Hypothalamus (tissue), 51 donors: ENCODE results near the gene BLM.
A peak's percentile ranks its signal among the peaks of the same experiment; 100 is the strongest.

ENCODE experiments used
- DNase-seq, 51 donors: peaks; one replicate each; lab custom pipeline; 2025; lab: John Stamatoyannopoulos, UW

Gene BLM

DNA sequence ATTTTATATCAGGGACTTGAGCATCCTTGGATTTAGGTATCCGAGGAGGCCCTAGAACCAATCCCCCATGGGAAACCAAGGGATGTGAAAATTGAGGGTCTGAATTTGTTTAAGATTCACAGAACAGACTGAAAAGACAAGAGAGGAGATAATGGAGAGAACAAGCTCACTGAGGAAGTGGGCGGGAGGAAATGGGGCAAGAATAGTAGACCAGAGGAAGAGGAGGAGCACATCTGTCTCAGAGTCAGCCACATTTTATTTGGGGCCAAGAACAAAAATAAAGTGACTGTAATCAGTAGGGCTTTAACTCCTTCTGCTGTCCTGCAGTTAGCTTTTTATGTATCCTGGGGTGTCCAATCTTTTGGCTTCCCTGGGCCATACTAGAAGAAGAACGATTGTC lies 63.8 kb downstream of the BLM start:
- DNase-seq: no peak

DNA sequence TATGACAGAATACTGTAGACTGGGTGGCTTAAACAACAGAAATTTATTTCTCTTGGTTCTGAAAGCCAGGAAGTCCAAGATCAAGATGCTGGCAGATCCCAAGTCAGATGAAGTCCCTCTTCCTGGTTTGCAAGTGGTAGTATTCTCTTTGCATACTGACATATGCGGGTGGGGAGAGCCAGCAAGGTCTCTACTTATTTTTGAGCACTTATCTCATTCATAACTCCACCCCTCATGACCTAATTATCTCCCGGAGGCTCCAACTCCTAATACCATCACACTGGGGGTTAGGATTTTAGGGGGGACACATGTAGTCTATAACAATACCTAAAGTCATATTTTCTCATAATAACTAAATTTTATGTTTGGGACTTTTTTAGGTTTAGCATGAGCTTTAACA lies 65.3 kb downstream of the BLM start:
- no peak for DNase-seq

DNA sequence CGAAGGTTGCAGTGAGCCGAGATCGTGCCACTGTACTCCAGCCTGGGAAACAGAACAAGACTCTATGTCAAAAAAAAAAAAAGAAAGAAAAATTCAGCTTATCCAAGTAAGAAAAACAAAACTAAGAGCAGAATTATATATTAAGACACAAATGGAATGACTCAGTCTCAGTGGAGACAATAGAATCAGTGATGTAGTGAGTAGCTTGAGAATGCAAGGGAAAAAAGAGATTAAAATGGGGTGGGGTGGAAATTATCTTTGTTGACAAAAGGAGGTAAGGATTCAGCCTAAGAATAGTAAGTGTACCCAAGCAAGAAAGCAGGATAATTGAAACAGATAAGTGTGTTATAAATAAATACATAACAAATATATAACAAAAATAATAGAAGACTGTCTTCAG lies 70.7 kb downstream of the BLM start:
- no peak for DNase-seq

DNA sequence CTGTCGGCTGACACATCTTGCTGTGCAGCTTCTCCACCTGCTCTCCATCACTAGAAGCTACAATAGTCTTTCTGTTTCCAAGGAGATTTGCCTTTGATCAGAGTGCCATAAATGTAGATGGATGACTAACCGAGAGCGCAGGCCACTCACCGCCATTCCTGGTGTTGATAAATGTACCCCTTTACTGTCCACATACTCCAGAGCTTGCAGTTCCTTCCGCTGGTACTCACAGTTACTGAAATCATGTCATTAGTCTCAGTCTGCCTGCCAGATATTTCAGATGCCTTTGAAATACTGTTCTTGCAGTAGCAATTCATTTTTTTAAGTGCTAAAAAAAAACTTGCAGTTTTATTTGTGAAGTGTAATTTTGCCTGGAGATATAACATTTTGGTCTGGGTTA lies 72.3 kb downstream of the BLM start:
- peak in 3 of 51 donors; percentile 2 to 19 (median 13) for DNase-seq

DNA sequence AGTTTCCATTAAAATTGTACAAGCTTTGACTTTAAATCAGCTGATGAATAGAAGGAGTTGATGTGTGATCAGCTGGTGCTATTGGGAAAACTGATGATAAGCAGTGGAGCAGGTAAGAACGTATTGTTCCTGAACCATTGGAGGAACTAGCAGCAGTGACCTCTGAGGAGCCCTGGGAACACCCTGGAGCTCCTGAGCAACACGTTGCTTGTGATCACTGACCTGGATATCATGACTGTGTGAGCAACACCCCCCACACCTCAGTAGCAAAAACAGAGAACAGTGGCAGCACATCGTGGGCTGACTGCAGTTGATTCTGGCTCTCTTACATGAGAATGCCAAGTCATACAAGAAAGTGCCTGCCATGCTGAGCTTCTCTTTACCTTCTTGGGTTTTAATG lies 72.9 kb downstream of the BLM start:
- DNase-seq: peak in 1 of 51 donors; percentile 13

DNA sequence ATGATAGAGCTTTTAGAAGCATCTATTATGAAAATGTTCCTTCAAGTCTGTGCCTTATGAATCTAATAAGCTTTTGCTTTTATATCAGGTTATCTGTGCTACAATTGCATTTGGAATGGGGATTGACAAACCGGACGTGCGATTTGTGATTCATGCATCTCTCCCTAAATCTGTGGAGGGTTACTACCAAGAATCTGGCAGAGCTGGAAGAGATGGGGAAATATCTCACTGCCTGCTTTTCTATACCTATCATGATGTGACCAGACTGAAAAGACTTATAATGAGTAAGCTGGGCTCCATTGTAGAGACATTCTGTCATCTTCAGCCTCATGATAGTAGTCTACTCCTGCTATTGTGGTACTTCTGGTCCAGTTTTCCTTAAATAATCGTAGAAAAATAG lies 73.4 kb downstream of the BLM start:
- no peak for DNase-seq

DNA sequence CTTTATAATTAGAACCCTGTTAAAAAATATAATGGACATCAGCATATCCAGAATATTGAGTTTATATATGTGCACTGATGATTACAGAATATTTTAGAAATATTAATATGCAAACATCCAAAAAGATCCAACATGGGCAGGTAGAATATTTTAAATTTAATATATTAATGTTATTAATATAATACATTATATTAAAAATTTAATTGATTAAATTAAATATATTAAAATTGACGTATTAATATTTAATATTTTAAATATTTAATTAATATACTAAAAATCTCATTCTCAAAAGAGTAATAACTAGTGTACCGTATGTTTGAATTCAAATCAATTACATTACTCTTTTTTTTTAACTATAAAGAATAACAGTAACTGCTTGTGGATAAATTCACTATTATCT lies 77.4 kb downstream of the BLM start:
- no peak for DNase-seq

DNA sequence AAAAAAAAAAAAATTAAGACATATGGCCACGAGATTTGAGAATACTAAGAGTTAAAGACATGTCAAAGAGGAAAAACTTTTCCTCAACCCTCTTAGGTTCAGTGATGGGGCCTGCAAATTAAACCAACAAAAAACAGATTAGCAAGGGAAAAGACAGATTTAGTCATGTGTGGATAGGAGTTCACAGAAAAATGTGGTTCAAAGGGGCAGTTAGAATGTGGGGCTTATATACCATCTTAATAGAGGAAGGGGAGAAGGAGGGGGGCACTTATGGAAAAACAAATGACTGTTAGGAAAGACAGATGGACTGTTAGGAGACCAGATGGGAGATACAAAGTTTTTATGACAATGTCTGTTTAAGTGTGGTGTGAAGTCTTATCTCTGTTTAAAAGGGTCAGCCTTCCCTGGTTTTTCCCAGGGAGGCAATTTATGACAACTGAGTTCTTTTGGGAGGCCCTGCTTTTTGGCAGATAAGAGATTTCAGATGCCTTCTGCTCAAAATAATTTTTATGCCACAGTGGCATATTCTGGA lies 82.6 kb downstream of the BLM start:
- no peak for DNase-seq

DNA sequence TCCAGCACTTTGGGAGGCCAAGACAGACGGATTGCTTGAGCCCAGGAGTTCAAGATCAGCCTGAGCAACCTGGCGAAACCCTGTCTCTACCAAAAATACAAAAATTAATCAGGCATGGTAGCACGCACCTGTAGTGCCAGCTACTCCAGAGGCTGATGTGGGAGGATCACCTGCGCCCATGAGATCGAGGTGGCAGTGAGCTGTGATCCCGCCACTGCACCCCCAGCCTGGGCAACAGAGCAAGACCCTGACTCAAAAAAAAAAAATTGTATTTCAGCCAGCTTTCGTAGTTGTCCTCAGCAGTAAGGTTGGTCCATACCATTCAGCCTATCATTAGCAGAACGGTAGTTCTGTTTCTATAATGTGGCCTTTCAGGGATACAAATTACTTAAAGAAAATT lies 84.7 kb downstream of the BLM start:
- DNase-seq: no peak

DNA sequence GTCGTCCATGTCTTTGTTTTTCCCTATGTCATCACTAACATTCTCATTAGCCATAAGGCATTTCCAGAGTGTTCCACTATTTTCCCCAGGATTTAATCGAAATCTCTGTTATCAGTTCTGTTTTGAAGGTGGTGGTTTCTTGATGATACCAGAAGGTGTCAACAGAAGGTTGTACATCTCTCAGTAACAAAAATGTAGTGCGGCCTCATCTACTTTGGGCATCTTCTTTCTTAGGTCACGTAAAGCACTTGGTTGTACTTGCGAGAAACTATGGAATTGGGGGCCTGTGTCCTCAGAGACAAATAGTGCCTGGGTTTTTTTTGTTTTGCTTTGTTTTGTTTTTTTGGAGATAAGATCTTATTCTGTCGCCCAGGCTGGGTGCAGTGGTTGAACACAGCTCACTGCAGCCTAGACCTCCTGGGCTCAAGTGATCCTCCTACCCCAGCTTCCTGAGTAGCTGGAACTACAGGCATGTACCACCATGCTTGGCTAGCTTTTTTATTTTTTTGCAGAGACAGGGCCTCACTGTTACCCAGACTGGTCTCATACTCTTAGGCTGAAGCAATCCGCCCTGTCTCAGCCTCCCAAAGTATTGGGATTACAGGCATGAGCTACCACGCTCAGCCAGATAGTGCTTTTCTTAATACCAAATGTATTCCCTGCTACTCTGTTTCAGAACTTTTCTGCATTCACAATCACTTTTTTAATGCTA lies 90.1 kb downstream of the BLM start:
- no peak for DNase-seq

DNA sequence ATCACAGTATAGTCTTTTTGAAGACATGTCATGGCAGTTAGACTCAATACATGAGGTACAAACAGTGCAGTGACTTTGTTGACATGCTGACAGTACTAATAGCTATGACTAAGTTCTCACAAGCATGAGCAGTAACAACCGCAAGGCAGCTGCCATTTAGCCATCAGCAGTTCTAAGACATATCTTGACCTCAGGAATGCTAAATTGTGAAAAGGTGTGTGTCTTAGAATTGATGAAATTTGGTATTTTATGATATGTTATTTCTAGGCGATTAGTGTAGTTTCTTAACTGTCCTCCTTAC lies 90.6 kb downstream of the BLM start:
- no peak for DNase-seq

DNA sequence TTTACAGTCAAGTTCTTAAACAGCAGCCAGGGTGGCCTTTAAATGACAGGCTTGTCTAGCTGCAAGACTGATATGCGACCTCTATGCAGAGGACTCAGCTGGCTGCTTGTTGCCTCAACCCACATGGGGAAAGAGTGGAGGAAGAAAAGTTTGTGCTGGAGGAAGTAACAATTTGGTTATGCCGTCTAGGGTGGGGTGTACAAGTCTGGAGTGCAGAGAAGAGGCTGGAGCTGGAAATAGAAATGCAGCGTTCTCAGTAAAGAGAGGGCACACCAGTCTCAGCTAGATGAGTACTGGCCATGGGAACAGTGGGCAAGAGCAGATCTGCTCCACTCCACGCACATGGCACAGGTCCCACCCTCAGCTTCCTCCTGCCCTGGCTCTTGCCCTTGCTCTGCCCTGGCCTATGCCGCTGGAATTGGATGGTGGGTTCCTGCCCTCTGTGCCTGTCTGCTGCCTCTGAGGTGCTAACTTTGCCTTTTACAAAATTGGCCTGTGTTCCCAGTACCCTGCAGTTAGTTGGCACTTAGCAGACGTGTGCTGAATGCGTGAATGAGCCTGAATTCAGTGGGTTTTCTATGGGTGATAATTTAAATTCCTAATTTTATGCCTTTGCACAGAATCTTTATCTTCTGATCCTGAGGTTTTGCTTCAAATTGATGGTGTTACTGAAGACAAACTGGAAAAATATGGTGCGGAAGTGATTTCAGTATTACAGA lies 91.5 kb downstream of the BLM start:
- DNase-seq: no peak

DNA sequence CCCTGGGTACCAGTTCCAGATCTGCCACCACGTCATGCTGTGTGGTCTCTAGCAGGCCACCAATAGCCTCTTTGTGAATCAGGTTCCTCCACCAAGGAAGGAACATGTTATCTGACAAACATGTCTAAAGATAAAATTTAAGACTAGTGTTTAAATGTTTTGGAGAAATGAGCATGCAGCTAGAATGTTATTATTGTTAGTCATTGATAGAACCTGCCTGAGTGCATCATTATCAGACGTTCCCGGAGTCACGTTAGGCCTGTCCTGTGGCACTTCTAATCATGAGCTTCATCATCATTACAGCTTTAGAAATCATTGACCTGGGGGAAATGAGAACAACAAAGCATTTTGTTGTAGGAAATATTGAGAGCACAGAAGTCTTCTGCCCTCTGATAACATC lies 92.4 kb downstream of the BLM start:
- DNase-seq: no peak

DNA sequence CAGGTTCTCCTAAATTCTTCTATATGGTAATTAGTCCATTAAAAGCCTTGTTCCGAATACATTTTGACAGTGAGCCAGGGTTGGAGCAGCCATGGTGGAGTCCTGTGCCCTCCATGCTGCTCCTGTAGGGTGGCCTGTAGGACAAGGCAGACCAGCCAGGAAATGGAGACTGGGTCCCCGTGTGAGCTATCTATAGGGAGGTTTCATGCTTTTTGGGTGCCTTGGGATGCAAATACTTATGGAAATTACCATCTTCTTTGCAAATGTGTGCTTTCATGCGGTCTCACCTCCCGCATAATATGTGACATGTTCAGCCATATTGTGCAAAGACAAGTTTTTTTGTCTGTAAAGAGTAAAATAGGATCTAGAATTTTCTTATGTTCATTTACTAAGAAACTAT lies 93.2 kb downstream of the BLM start:
- DNase-seq: no peak

DNA sequence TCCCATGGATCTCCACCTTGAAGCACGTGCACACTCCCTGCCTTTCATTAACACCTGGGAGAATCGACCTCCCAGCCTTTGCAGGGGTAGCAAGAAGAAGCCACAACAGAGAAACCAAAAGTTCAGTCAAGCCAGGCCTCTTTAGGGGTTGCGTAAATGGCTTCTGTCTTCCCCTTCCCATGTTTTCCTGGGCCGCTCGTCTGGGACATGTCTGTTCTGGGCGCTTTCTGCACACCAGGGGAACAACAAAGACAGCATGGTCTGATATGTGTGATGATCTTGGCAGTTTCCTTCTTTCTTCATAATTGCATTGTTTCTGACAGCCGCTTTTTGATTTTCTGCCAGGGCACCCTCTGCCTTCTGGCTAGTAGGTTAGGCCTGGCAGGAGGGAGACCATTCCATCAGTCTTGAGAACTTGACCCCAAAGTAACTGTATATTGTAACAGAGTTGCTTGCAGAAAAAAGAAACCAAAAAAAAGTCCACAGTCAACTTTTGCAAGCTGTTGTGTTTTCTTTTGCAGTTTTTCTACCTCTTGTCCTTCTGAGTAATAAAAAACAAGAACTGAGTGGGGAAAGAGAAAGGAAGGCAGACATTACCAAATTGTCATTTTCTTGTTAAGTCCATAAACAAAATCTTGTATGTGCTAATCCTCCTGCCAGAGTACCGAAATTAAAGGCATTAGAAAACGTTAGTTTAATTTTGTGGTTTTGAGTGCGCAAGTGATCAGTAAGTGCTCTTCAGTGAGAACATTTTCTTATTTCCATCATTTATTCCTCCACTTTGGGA lies 95.2 kb downstream of the BLM start:
- DNase-seq: no peak

DNA sequence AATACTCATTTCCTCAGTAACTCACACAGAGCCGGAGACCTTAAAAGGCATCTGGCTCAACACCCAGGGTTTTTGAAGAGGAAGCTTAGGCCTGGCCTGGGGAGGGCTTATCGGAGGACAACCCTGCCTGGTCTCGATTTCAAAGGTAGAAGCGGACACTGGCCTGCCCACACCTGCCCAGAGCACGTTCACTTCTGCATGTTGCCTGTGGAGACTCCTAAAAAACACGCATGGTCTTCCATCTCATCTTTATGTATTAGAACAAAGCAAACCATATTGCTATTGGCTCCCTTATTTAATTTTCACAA lies 95.8 kb downstream of the BLM start:
- no peak for DNase-seq

DNA sequence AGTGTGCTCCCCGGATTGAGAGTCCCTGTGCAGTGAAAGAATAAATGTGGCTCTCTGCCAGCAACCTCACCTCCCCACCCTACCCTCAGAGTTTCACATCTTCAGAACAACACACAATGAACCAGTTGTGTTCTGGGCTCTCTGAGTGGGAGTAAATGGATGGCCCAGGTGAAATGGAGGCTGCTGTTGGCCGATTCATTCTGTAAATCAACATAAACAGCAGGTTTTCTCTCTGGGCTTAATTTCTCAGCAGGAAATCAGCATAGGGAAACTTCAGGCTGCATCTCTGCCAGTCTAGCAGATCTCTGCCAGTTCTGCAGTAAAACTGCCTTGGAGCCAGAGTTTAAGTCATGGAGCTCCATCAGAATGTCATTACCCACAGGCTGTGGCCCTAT lies 96.6 kb downstream of the BLM start:
- DNase-seq: peak in 1 of 51 donors; percentile 4

DNA sequence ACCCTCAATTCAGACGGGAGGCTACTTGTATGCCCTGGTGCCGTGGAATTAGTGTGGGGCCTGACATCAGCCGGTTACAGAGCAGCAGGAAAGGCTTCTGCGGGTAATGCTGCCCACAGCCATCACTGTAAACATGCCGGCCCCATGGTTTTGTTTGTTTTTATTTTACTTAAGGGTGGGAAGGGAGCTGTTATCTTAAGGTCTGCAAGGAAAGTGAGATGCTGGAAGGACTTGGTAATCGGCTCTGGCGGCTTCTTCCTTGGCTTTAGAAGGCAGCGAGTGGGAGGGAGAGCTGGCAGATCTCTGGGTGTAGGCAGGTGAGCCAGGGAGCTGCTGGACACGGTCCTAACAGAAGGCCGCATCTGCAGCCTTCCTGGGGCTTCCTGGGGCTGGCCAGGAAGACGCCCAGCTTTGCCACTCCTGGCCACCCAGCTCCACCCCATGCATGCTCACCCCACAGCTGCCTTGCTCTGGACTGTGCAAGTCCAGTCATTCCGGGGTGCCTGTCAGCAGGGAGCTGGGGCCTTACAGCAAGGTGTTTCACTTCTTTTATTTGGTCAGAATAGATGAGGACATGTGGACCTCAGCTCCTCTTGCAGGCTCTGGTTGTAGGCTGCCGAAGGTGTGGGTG lies 97.2 kb downstream of the BLM start:
- no peak for DNase-seq

DNA sequence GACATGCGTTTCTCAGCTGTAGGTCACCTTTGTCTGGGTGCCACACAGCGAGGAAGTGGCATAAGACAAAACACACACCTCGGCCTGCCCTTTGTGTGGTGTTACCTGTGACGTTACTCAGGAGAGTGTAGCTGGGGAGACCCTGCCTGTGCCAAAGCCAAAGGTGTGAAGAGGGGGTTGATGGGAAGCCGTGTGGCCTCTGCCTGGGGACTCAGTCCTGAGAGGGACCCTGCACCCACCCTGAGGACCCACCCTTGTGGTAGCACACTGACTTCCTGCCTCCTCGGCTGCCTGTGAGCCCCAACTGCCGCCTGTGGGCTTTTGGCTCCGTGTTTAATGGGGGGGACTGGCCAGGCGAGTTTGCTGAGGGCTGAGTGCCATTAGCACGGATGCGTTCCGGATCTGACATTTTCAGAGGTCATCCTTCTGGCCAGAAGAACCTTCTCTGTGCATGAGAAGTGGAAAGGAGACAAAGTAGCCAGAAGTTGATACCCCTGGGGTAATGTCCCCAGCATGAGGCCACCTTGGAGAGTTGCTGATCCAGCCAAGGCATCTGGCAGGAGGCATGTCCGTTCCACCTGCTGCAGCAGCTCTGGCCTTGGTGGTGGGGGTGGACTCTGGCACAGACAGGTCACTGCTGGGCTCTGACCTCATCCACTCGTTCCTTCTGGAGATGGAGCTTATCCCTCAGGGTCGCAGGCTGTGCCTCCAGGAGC lies 99.4 kb downstream of the BLM start:
- no peak for DNase-seq

DNA sequence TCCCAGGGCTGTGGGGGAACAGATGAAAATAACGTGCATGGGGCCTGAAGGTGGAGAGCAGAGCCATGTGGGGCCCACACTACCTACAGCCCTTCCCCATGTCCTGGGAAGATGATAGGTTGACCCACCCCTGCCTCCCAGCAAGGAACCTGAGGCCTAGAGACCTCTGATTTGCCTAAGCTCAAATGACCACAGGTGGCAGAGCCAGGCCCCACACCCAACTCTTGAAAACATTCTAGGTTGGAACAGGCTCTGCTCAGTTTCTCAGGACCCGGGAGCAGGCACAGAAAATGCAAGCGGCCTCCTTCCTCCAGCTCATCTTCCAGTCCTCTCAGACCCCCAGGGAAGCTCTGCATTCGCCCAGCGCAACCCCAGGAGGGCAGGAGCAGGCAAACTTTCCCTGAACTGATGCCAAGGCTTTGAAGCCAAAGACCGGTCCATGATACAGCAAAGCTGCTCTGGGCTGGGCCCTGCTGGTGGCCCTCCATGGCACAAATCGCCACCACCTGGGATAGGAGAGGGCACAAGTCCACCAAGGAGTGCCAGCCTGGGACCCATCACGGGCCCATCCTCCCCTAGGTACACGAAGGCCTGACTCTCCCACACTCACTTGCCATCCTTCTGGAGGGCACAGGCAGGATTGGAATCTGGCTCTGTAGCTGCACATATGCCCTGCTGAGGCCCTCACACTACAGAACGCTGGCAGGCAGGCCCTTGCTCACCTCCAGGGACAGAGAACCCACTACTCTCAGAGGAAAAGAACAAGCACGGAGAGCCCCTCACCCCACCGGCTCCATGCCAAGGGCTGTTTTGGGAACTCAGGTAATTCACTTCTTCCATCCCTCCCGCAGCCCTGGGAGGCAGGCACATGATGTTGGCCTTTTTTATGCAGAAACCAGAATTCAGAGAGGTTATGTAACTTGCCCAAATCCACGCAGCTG lies 100.2 kb downstream of the BLM start:
- DNase-seq: no peak
